HG03039 (cell line): ENCODE results near the gene DEK.
"Not testable (repeated sequence)": the region's sequence is repeated elsewhere in the genome, so short reads cannot be mapped to it uniquely, and the experiment has no call there.

ENCODE experiments used
- ATAC-seq: cut with Tn5 transposase; IDR thresholded peaks from one replicate; pipeline ENCODE4 v1.9.1; 2021; ENCODE audit warnings: mild to moderate bottlenecking, moderate library complexity; ENCODE audit not compliant: unreplicated experiment

The DEK gene, protein sequence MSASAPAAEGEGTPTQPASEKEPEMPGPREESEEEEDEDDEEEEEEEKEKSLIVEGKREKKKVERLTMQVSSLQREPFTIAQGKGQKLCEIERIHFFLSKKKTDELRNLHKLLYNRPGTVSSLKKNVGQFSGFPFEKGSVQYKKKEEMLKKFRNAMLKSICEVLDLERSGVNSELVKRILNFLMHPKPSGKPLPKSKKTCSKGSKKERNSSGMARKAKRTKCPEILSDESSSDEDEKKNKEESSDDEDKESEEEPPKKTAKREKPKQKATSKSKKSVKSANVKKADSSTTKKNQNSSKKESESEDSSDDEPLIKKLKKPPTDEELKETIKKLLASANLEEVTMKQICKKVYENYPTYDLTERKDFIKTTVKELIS

DNA sequence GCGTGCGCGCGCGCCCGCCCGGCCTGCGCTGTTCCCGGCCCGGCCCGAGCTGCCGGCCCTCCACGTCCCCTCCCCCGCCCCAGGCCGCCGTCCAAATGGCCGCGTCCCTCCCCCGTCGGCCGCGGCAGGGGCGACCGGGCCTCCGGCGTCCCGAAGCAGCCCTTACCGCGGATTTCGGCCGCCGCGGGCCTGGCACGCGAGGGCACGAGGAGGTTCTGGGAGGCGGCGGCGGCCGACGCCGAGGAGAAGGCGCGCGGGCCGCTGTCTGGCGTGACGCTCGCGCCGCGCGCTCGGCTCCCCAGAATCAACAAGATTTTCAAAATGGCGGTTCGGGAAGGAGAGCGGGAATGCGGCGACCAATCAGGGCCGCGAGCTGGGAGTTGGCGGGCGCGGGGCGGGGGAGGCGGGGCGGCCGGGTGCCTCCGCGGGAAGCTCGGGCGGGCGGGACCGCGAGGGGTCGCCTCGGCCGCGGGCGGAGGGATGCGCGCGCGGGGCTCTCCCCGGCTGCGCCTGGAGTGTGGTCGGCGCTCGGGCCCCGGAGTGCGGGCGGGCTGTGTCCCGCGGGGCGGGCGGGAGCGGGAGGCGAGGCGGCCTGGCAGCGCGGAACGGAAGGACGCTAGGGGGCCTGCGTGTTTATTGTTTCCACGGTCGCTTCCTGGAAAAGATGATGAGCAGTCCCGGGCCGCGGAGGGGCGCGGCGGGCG, at the start of gene DEK:
DEK (minus strand) TSS at position 312 of the 704 bp plus-strand sequence. CDS start 543 bp downstream, outside the sequence.
- peak; percentile 38 for ATAC-seq

- no peak for ATAC-seq
These were observed 48.0 kb upstream of the DEK start for GRCh38 chr6:18312368-18312767.

DNA sequence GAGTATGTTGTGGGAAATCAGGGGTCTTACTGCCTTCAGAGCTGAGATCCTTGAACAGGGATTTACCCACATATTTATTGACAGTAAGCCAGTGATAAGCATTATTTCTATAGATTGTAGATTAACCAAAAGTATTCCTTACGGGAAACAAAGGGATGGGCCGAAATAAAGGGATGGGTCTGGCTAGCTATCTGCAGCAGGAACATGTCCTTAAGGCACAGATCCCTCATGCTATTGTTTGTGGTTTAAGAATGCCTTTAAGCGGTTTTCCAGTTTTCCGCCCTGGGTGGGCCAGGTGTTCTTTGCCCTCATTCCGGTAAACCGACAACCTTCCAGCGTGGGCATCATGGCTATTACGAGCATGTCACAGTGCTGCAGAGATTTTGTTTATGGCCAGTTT, 45.7 kb upstream of the DEK start:
- ATAC-seq: not testable (repeated sequence)

DNA sequence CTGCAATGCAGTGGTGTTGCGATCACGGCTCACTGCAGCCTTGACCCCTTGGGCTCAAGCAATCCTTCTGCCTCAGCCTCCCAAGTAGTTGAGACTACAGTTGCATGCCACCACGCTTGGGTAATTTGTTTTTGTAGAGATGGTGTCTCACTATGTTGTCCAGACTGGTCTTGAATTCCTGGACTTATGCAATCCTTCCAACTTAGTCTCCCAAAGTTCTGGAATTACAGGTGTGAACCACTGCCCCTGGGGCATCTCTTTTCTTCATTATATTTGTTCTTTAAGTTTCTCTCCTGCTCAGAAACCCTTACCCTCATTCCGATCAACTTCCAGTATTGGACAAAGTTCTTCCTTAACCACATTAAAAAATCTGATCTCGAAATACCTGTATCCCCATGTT, 44.7 kb upstream of the DEK start:
- ATAC-seq: no peak

GRCh38 chr6:18308070-18308735, 43.9 kb upstream of the DEK start:
- no peak for ATAC-seq

DNA sequence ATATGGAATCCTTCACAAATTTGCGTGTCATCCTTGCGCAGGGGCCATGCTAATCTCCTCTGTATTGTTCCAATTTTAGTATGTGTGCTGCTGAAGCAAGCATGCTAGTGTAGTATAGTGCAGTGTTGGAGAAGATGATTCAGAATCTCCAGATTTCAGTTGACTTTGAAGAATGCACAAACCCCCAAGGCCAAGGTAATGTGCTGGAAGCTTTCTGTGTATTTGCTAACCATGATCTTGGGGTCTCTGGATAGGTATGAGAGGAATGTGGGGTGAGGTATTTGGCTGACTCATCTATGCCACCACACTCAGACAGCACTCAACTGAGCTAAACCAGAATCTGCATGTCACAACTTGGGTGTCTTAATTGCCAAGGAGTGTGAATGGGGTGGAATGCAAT, 42.6 kb upstream of the DEK start:
- no peak for ATAC-seq

GRCh38 chr6:18302561-18303439, 38.5 kb upstream of the DEK start:
- ATAC-seq: no peak

GRCh38 chr6:18293076-18293904, 29.0 kb upstream of the DEK start:
- no peak for ATAC-seq

DNA sequence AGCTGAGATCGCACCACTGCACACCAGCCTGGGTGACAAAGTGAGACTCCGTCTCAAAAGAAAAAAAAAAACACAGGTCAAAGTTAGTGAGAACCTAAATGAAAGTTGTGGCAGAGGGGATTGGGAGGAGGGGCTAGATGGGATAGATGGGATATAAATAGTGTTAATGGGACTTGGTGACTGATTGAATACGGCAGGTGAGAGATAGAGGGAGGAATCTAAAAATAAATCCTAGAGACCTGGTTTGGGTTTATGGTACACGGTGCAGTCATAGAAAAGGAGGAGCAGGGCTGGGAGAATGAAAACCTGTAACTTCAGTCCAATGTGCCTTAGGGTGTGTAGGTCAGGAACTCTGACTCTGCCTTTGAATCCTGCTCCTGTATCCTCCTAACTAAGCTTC, 25.0 kb upstream of the DEK start:
- ATAC-seq: no peak

- ATAC-seq: no peak
These were observed 19.9 kb upstream of the DEK start for GRCh38 chr6:18284261-18284660.

- no peak for ATAC-seq
These were observed 17.2 kb upstream of the DEK start for GRCh38 chr6:18281564-18281963.

DNA sequence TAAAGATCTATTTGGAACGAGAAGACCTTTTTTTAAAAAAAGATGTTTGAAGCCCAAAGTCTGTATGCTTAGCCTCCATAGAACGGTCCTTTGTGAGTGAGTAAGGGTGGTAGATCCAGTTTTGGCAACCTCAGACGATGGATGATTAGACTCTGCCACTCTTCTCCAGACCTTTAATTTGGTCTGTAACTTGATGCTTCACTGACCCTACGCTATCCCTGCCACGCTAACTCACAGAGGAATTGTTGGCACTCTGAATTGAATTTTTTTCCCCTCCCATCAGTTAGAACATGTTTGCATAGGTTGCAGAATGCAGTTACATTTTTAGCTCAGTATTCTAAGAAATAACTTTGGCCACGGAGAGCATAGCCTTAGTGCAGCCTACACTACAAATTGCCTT, 15.8 kb upstream of the DEK start:
- ATAC-seq: no peak

DNA sequence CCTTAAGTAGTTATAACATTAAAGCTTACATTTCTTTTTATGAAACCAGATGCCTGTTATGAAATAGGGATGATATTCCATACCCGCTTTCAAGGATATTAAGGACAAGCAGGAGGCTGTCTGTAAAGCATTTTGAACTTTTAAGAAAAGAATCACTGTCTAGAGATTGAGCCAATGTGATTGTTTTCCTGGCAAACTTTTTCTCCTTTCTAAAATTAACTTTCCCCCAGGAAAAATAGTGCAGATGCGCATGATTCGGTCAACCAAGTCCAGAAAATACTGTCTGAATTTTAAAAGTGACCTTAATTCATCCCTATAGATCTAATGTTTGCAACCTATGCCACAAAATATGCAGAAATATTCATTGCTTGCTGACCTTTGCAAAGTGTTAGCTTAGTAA, 15.1 kb upstream of the DEK start:
- no peak for ATAC-seq

GRCh38 chr6:18277237-18278006, 13.1 kb upstream of the DEK start:
- no peak for ATAC-seq

DNA sequence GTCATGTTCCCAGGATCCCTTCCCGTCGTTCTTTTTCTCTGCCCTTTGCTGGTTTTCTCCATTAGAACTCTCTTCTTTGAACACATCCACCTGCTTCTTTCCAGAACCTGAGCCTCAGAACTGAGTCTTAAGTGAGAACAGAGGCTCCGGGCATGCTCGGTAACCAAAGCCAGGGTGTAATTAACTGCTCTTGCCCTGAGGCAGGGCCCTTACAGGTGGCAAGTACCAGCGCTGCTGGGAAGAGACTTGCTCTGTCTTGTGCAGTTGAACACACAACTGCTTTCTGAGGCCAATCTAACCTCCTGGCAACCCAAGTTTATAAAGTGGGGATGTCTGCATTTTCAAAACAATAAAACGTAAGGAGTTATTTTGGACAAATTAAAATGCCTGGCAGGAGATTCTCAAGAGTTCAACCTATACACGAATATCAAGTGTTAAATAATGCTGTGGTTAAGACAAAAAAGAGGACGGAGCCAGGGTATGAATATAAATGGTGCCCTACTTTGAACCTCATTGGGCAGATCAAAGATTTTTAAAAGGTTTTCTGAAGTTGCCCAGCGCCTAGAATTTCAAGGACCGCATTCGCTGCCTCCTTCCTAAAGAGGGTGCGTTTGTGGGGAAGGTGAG, 12.4 kb upstream of the DEK start:
- ATAC-seq: no peak

DNA sequence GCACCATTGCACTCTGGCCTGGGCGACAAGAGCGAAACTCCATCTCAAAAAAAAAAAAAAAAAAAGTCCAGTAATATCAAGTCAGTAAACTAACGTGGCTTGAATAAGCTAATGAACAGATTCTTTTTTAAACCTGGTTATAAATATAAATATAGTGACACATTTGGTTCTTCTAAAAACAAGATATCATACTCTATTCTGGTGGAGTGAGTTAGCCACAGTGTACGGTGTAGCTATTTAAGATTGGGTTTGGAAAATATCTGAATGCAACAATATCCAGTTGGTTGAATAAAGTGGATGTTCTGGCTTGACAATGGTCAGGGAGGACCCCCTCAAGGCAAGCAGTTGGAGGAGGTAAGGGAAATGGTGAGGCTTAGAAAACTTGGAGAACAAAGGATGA, 5.9 kb upstream of the DEK start:
- ATAC-seq: no peak

DNA sequence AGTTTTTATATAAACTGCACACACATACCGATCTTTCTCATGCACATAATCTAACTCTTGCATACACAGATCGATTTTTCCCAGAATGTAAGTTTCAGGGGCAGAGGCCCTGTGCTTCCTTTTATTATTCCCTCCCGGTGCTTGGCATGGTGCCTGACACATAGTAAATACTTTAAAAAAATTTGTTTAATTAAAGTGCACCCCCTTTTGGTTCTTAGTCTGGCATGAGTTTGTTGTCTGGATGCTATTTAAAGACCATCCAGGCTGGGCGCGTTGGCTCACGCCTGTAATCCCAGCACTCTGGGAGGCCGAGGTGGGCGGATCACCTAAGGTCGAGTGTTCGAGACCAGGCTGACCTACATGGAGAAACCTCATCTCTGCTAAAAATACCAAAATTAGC, 5.4 kb upstream of the DEK start:
- no peak for ATAC-seq

DNA sequence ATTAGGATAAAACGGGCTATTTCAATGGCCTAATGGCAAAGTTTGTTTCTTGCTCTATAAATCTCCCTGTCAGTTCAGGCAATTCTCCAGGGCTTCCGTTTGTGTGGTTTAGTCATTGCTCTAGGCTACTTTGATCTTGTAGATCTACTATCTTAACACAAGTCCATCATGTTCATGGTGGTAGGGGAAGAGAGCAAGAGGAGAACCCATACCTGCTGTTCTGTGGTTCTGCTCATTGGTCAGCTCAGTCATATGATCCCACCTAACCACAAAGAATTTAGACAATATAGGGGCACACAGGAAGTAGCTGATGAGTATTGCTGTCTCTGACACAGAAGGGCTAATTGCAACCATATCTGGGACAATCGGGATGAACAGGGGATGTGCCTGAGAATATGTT, 4.9 kb upstream of the DEK start:
- ATAC-seq: no peak

DNA sequence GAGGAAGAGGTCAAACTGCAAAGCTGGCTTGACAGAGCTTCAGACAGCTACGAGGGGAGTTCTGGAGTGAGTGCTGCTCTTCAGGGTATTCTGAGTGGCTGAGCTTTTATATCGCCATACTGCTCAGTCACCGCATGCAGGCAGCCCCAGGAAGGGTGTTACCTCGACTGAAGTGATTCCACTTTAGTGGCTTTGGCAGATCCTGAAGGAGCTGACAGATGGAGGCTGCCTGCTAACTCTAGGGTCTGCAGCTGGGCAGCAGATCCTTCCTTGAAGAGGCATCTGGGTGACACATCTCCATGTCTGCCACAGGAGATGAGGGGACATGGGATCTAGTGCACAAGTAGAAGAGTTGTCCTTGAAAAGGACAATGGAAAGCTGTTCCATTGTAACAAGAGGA, 3.7 kb upstream of the DEK start:
- no peak for ATAC-seq
